Neural progenitor cell (in vitro differentiated cells): Measurements from ENCODE around the gene MYO10. TPM values are rescaled to one million over a fixed set of nuclear protein-coding genes. Genes with fewer than 3 reads are reported as not detected.

Experiments
- DNase-seq: peaks from one replicate; pipeline ENCODE4 v3.0.0-alpha.2; 2016; ENCODE audit warnings: low spot score
- H2AFZ ChIP-seq: fragments of 200-600 bp; sonication (generic); replicated peaks from 2 replicates; pipeline ENCODE4 v1.6.1; 2016; ENCODE audit warnings: antibody characterized with exemption
- H3F3A ChIP-seq: fragments of 200-600 bp; sonication (generic); 2 replicates; pipeline ENCODE4 v1.6.1; 2016; ENCODE audit warnings: antibody characterized with exemption, low read depth
- H3K27ac ChIP-seq: fragments of 200-600 bp; sonication (generic); 2 replicates; pipeline ENCODE4 v1.5.1; 2016; ENCODE audit warnings: mild to moderate bottlenecking
- H3K27me3 ChIP-seq: fragments of 200-600 bp; sonication (generic); 2 replicates; pipeline ENCODE4 v1.6.1; 2016; ENCODE audit warnings: mild to moderate bottlenecking, moderate library complexity
- H3K36me3 ChIP-seq: fragments of 200-600 bp; sonication (generic); 2 replicates; pipeline ENCODE4 v1.5.1; 2016
- H3K4me1 ChIP-seq: fragments of 200-600 bp; sonication (generic); 2 replicates; pipeline ENCODE4 v1.6.1; 2016; ENCODE audit warnings: mixed run types
- H3K4me2 ChIP-seq: fragments of 200-600 bp; sonication (generic); 2 replicates; pipeline ENCODE4 v1.6.1; 2016
- H3K4me3 ChIP-seq: fragments of 200-600 bp; sonication (generic); 2 replicates; pipeline ENCODE4 v1.5.1; 2016
- H3K79me2 ChIP-seq: fragments of 200-600 bp; sonication (generic); 2 replicates; pipeline ENCODE4 v1.6.1; 2016; ENCODE audit warnings: low read depth
- H3K9ac ChIP-seq: fragments of 200-600 bp; sonication (generic); 2 replicates; pipeline ENCODE4 v1.6.1; 2016
- H3K9me3 ChIP-seq: fragments of 200-600 bp; sonication (generic); 2 replicates; pipeline ENCODE4 v1.5.1; 2016; ENCODE audit warnings: low read depth
- H4K20me1 ChIP-seq: fragments of 200-600 bp; sonication (generic); 2 replicates; pipeline ENCODE4 v1.6.1; 2016; ENCODE audit warnings: low read depth
- H3K27ac Mint-ChIP-seq: 3 replicates; pipeline ENCODE4 v1.8.0; 2021; ENCODE audit warnings: mixed read lengths
- H3K27me3 Mint-ChIP-seq: 2 replicates; pipeline ENCODE4 v1.8.0; 2022; ENCODE audit warnings: low read depth, mild to moderate bottlenecking, inconsistent platforms, moderate library complexity, mixed read lengths; ENCODE audit not compliant: insufficient read depth
- H3K36me3 Mint-ChIP-seq: 3 replicates; pipeline ENCODE4 v1.8.0; 2021; ENCODE audit warnings: mixed read lengths
- H3K4me1 Mint-ChIP-seq: 3 replicates; pipeline ENCODE4 v1.8.0; 2021; ENCODE audit warnings: mixed read lengths
- H3K4me3 Mint-ChIP-seq: 3 replicates; pipeline ENCODE4 v1.8.0; 2021; ENCODE audit warnings: mild to moderate bottlenecking, moderate library complexity, mixed read lengths
- H3K9me3 Mint-ChIP-seq: 3 replicates; pipeline ENCODE4 v1.8.0; 2020; ENCODE audit warnings: mixed read lengths
- CTCF ChIP-seq: fragments of 200-600 bp; sonication (generic); IDR thresholded peaks from 2 replicates; pipeline ENCODE4 v1.5.1; 2017; ENCODE audit warnings: antibody characterized with exemption, mild to moderate bottlenecking
- EZH2 ChIP-seq: fragments of 200-600 bp; sonication (generic); IDR thresholded peaks from 2 replicates; pipeline ENCODE4 v1.6.1; 2017; ENCODE audit warnings: antibody characterized with exemption, mild to moderate bottlenecking, moderate library complexity
- EZH2phosphoT487 ChIP-seq: fragments of 200-600 bp; sonication (generic); IDR thresholded peaks from 2 replicates; pipeline ENCODE4 v1.6.1; 2017; ENCODE audit warnings: antibody characterized with exemption
- total RNA-seq: library from RNA; depleted of rRNA; stranded (reverse); fragments of >200 nt; gene quantifications from 2 replicates; pipeline ENCODE4 v1.2.3, GENCODE V29; 2015; ENCODE audit warnings: low replicate concordance

MYO10 gene
- total RNA-seq, 1 donor from 2014 or later = 39.1 TPM

GRCh38 chr5:16901021-16901644 is 35.0 kb downstream of the MYO10 start:
- peaks cover 2% of the 10 kb centered on the region for H3K36me3 Mint-ChIP-seq
- H3K27ac ChIP-seq = no peak overlapping the region
- peaks cover 81% of the 10 kb centered on the region for H4K20me1 ChIP-seq
- peak overlapping the region; percentile 2 for H3K27ac Mint-ChIP-seq
- peaks cover 4% of the 10 kb centered on the region for H3F3A ChIP-seq
- no peak overlapping the region for H3K9ac ChIP-seq
- no peak for TF ChIP-seq CTCF
- no peak for TF ChIP-seq EZH2phosphoT487
- no peaks in the 10 kb centered on the region for H3K9me3 ChIP-seq
- no peak overlapping the region for H3K4me3 ChIP-seq
- no peaks in the 10 kb centered on the region for H3K36me3 ChIP-seq
- peak overlapping the region; percentile 66 for H3K4me3 Mint-ChIP-seq
- H2AFZ ChIP-seq = no peak overlapping the region
- peaks cover 61% of the 10 kb centered on the region for H3K4me1 Mint-ChIP-seq
- H3K27me3 ChIP-seq = no peaks in the 10 kb centered on the region
- peaks cover 42% of the 10 kb centered on the region for H3K4me1 ChIP-seq
- peak; percentile 40 for DNase-seq
- peaks cover 6% of the 10 kb centered on the region for H3K9me3 Mint-ChIP-seq
- peak overlapping the region; percentile 69 for H3K4me2 ChIP-seq
- peaks cover 94% of the 10 kb centered on the region for H3K79me2 ChIP-seq
- peaks cover 3% of the 10 kb centered on the region for H3K27me3 Mint-ChIP-seq

DNA sequence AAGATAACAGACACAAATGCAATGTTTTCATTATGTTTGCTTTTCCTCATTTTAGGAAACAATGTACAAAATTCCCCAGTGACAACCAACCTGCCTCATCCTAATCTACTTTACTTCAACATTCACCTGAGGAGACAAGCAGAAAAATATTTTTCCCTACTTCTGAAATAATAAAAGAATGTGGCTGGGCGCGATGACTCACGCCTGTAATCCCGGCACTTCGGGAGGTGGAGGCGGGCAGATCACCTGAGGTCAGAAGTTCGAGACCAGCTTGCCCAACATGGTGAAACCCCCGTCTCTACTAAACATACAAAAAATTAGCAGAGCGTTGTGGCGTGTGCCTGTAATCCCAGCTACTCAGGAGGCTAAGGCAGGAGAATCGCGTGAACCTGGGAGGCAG is 36.9 kb downstream of the MYO10 start:
- peaks cover 3% of the 10 kb centered on the region for H3K27me3 Mint-ChIP-seq
- no peaks in the 10 kb centered on the region for H3K27me3 ChIP-seq
- H3K4me2 ChIP-seq = no peak overlapping the region
- no peak overlapping the region for H3K4me3 ChIP-seq
- no peak overlapping the region for H2AFZ ChIP-seq
- peaks cover 80% of the 10 kb centered on the region for H3K4me1 Mint-ChIP-seq
- H3K4me1 ChIP-seq = peaks cover 61% of the 10 kb centered on the region
- H3K36me3 Mint-ChIP-seq = no peaks in the 10 kb centered on the region
- no peak overlapping the region for H3K4me3 Mint-ChIP-seq
- peaks cover 90% of the 10 kb centered on the region for H4K20me1 ChIP-seq
- H3F3A ChIP-seq = peaks cover 16% of the 10 kb centered on the region
- H3K27ac ChIP-seq = no peak overlapping the region
- H3K79me2 ChIP-seq = peaks cover 94% of the 10 kb centered on the region
- H3K9me3 ChIP-seq = no peaks in the 10 kb centered on the region
- no peak for TF ChIP-seq CTCF
- TF ChIP-seq EZH2 = no peak
- no peak for TF ChIP-seq EZH2phosphoT487
- no peaks in the 10 kb centered on the region for H3K36me3 ChIP-seq
- no peak overlapping the region for H3K27ac Mint-ChIP-seq
- H3K9ac ChIP-seq = no peak overlapping the region
- H3K9me3 Mint-ChIP-seq = no peaks in the 10 kb centered on the region
- DNase-seq = no peak

- H3K79me2 ChIP-seq = peaks cover 92% of the 10 kb centered on the region
- H3K4me3 ChIP-seq = no peak overlapping the region
- peaks cover 67% of the 10 kb centered on the region for H3K4me1 ChIP-seq
- H4K20me1 ChIP-seq = peaks cover 85% of the 10 kb centered on the region
- no peaks in the 10 kb centered on the region for H3K36me3 Mint-ChIP-seq
- no peak overlapping the region for H3K9ac ChIP-seq
- TF ChIP-seq EZH2 = no peak
- no peak for TF ChIP-seq EZH2phosphoT487
- no peak for TF ChIP-seq CTCF
- peak; percentile 20 for DNase-seq
- H3K4me3 Mint-ChIP-seq = no peak overlapping the region
- H3K27me3 Mint-ChIP-seq = peaks cover 3% of the 10 kb centered on the region
- peak overlapping the region; percentile 5 for H3K27ac ChIP-seq
- H3K36me3 ChIP-seq = no peaks in the 10 kb centered on the region
- H3F3A ChIP-seq = peaks cover 20% of the 10 kb centered on the region
- peak overlapping the region; percentile 59 for H3K27ac Mint-ChIP-seq
- no peaks in the 10 kb centered on the region for H3K27me3 ChIP-seq
- H3K4me2 ChIP-seq = peak overlapping the region; percentile 45
- peaks cover 73% of the 10 kb centered on the region for H3K4me1 Mint-ChIP-seq
- no peaks in the 10 kb centered on the region for H3K9me3 Mint-ChIP-seq
- no peak overlapping the region for H2AFZ ChIP-seq
- no peaks in the 10 kb centered on the region for H3K9me3 ChIP-seq
Measured at GRCh38 chr5:16897800-16898199, 38.3 kb downstream of the MYO10 start.
